ENCODE data around the gene SEPSECS.

- TF ChIP-seq CTCF (IDR thresholded peaks at IDR 0.05; ENCODE audit: control extremely low read depth in 1 of 3, insufficient read depth in 1 of 3, low read depth in 1 of 3, low read length in 3 of 3) (no peak), SIN3A (conservative IDR thresholded peaks at IDR 0.05 in 1 of 2, IDR thresholded peaks at IDR 0.05 in 1 of 2; ENCODE audit: low read depth in 1 of 2, low read length in 2 of 2) (no peak), GABPA (IDR thresholded peaks at IDR 0.05; ENCODE audit: borderline replicate concordance, insufficient read depth, low read length) (no peak), CEBPB (IDR thresholded peaks at IDR 0.05; ENCODE audit: low read depth, low read length) (no peak), CREB1 (IDR thresholded peaks at IDR 0.05) (no peak), EP300 (IDR thresholded peaks at IDR 0.05; ENCODE audit: borderline replicate concordance in 1 of 2, low read depth in 2 of 2, low read length in 2 of 2) (no peak), POLR2A (IDR thresholded peaks at IDR 0.05; ENCODE audit: control extremely low read depth in 1 of 2, low read depth in 2 of 2, low read length in 2 of 2) (no peak), EZH2 (IDR thresholded peaks at IDR 0.05; ENCODE audit: low read depth, low read length, severe bottlenecking) (no peak), CHD1 (IDR thresholded peaks at IDR 0.05; ENCODE audit: low read depth, low read length) (no peak), NANOG (IDR thresholded peaks at IDR 0.05; ENCODE audit: insufficient read depth, low read depth, low read length, poor library complexity, severe bottlenecking) (no peak), MAFK (IDR thresholded peaks at IDR 0.05; ENCODE audit: low read depth, low read length) (no peak), RXRA (IDR thresholded peaks at IDR 0.05; ENCODE audit: insufficient read depth, low read depth, low read length) (no peak)
These were observed 68.1 kb downstream of the SEPSECS start for GRCh38 chr4:25092139-25092538.

Data from H1 (cell line).